GM21381 (cell line): ENCODE results near the gene KATNAL1.
A peak's percentile ranks its signal among the peaks of the same experiment; 100 is the strongest.

ENCODE experiments used
- ATAC-seq: cut with Tn5 transposase; IDR thresholded peaks from one replicate; pipeline ENCODE4 v1.9.1; 2021; ENCODE audit warnings: mild to moderate bottlenecking, moderate library complexity; ENCODE audit not compliant: unreplicated experiment

Gene KATNAL1

GRCh38 chr13:30170569-30170968 lies 136.8 kb downstream of the KATNAL1 start:
- ATAC-seq: no peak

GRCh38 chr13:30169442-30169841 lies 137.9 kb downstream of the KATNAL1 start:
- no peak for ATAC-seq

- ATAC-seq: no peak
Measured at GRCh38 chr13:30165796-30166195, 141.6 kb downstream of the KATNAL1 start.

- ATAC-seq: no peak
Measured at GRCh38 chr13:30165071-30165470, 142.3 kb downstream of the KATNAL1 start.

- no peak for ATAC-seq
Measured at GRCh38 chr13:30164146-30164545, 143.2 kb downstream of the KATNAL1 start.

GRCh38 chr13:30163441-30163840 lies 143.9 kb downstream of the KATNAL1 start:
- no peak for ATAC-seq

- no peak for ATAC-seq
Measured at GRCh38 chr13:30159446-30159839, 147.9 kb downstream of the KATNAL1 start.

GRCh38 chr13:30158774-30159445 lies 148.4 kb downstream of the KATNAL1 start:
- no peak for ATAC-seq

- peak; percentile 67 for ATAC-seq
Measured at GRCh38 chr13:30157616-30157993, 149.7 kb downstream of the KATNAL1 start.

GRCh38 chr13:30156826-30157615 lies 150.3 kb downstream of the KATNAL1 start:
- no peak for ATAC-seq

GRCh38 chr13:30156270-30156669 lies 151.1 kb downstream of the KATNAL1 start:
- no peak for ATAC-seq

- ATAC-seq: no peak
Measured at GRCh38 chr13:30154931-30155330, 152.4 kb downstream of the KATNAL1 start.

GRCh38 chr13:30154531-30154930 lies 152.8 kb downstream of the KATNAL1 start:
- ATAC-seq: no peak

GRCh38 chr13:30153545-30154426 lies 153.6 kb downstream of the KATNAL1 start:
- ATAC-seq: no peak
